Glutamatergic neuron (in vitro differentiated cells): Measurements from ENCODE around the gene OR5B17. TPM values are rescaled to one million over a fixed set of nuclear protein-coding genes. Genes with fewer than 3 reads are reported as not detected.

ENCODE experiments used
- DNase-seq: peaks from one replicate; pipeline ENCODE4 v3.0.0; 2022
- H3K27ac Mint-ChIP-seq: one replicate; pipeline ENCODE4 v1.8.0; 2020; ENCODE audit warnings: mild to moderate bottlenecking, mixed read lengths, inconsistent platforms; ENCODE audit not compliant: unreplicated experiment
- H3K27me3 Mint-ChIP-seq: one replicate; pipeline ENCODE4 v1.8.0; 2020; ENCODE audit warnings: mild to moderate bottlenecking, moderate library complexity, mixed read lengths, inconsistent platforms; ENCODE audit not compliant: unreplicated experiment
- H3K36me3 Mint-ChIP-seq: one replicate; pipeline ENCODE4 v1.8.0; 2020; ENCODE audit warnings: mild to moderate bottlenecking, mixed read lengths, inconsistent platforms; ENCODE audit not compliant: unreplicated experiment
- H3K4me1 Mint-ChIP-seq: one replicate; pipeline ENCODE4 v1.8.0; 2020; ENCODE audit warnings: mild to moderate bottlenecking, low read depth, mixed read lengths, inconsistent platforms; ENCODE audit not compliant: unreplicated experiment
- H3K4me3 Mint-ChIP-seq: one replicate; pipeline ENCODE4 v1.8.0; 2020; ENCODE audit warnings: mild to moderate bottlenecking, mixed read lengths, inconsistent platforms; ENCODE audit not compliant: unreplicated experiment
- H3K9me3 Mint-ChIP-seq: one replicate; pipeline ENCODE4 v1.8.0; 2020; ENCODE audit warnings: mild to moderate bottlenecking, moderate library complexity, mixed read lengths, inconsistent platforms; ENCODE audit not compliant: unreplicated experiment
- total RNA-seq: library from RNA; stranded (reverse); fragmentation: NEBNext Ultra II Directional; extraction: Animal tissue kit (Norgen Biotek cat#: 25700); gene quantifications from one replicate; pipeline ENCODE4 v1.2.1, GENCODE V29; 2021; ENCODE audit not compliant: unreplicated experiment
- TF ChIP-seq, protein P1 (sequence below): fragments of 200-600 bp; sonication (generic); IDR thresholded peaks from one replicate; pipeline ENCODE4 v1.5.0; 2021; ENCODE audit not compliant: partially characterized antibody, unreplicated experiment

Gene OR5B17
- total RNA-seq, 1 donor from 2014 or later, result not detected

DNA sequence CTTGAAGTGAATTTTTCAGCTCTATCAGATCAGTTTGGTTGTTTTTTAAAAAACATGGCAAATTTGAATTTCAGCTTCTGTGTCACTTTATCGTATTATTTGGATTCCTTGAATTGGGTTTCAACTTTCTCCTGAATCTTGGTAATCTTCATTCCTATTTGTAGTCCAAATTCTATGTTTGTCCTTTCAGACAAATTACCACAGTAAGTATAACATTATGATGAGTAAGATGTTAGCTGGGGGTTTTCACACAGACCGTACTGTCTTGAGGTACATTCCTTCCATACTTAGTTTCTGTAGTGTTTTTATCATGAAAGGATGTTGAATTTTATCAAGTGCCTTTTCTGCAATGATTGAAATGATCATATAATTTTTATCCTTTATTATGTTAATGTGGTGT lies 28.0 kb downstream of the OR5B17 start:
- Mint-ChIP-seq H3K9me3 (no peaks in the 10 kb centered on the region), H3K4me3 (no peak overlapping the region), H3K27me3 (no peaks in the 10 kb centered on the region), H3K36me3 (no peaks in the 10 kb centered on the region), H3K4me1 (no peaks in the 10 kb centered on the region), H3K27ac (no peak overlapping the region)
- TF ChIP-seq, protein P1, sequence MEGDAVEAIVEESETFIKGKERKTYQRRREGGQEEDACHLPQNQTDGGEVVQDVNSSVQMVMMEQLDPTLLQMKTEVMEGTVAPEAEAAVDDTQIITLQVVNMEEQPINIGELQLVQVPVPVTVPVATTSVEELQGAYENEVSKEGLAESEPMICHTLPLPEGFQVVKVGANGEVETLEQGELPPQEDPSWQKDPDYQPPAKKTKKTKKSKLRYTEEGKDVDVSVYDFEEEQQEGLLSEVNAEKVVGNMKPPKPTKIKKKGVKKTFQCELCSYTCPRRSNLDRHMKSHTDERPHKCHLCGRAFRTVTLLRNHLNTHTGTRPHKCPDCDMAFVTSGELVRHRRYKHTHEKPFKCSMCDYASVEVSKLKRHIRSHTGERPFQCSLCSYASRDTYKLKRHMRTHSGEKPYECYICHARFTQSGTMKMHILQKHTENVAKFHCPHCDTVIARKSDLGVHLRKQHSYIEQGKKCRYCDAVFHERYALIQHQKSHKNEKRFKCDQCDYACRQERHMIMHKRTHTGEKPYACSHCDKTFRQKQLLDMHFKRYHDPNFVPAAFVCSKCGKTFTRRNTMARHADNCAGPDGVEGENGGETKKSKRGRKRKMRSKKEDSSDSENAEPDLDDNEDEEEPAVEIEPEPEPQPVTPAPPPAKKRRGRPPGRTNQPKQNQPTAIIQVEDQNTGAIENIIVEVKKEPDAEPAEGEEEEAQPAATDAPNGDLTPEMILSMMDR, result no peak
- DNase-seq, result no peak

DNA sequence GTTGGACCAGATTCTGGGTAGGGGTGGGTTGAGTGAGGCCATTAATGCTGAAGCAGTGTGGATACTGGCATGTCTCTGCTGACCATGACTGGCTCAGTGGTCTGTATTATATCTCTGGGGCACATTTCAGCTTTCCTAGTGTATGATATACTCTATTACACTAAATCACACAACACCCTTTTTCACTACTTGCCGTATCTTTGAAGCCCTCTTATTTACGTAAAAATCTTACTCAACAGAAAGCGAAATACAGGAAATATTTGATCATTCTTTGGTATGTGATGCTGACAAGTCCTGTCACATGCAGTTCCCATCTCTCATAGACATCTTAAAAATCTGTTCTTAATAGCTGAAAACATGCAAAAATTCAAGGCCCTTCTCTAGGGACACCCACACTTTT lies 40.3 kb downstream of the OR5B17 start:
- Mint-ChIP-seq H3K27ac (no peak overlapping the region), H3K4me3 (no peak overlapping the region), H3K9me3 (no peaks in the 10 kb centered on the region), H3K27me3 (peaks cover 3% of the 10 kb centered on the region), H3K36me3 (no peaks in the 10 kb centered on the region), H3K4me1 (no peaks in the 10 kb centered on the region)
- TF ChIP-seq, protein P1, result no peak
- no peak for DNase-seq

DNA sequence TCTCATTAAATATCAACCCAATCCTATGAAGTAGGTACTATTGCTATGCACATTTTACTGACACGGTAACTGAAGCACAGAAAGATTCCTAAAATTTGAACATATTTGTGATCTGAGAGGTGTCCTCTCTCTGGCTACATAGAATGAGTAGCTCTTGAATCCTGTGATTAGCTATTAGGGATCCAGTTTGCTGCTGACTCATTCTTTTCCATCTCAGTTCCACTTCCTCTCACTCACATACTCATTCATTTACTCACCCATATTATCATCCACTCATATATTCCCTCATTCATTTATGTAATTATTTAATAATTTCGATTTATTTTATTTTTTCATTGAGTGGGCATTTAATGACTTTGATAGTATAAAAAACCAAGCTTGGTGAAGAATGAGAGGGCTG lies 42.7 kb downstream of the OR5B17 start:
- no peak overlapping the region for H3K27ac Mint-ChIP-seq
- no peaks in the 10 kb centered on the region for H3K27me3 Mint-ChIP-seq
- DNase-seq, result no peak
- peaks cover 2% of the 10 kb centered on the region for H3K9me3 Mint-ChIP-seq
- TF ChIP-seq, protein P1, result no peak
- no peaks in the 10 kb centered on the region for H3K4me1 Mint-ChIP-seq
- H3K4me3 Mint-ChIP-seq, result no peak overlapping the region
- no peaks in the 10 kb centered on the region for H3K36me3 Mint-ChIP-seq

Other genes with a start within 250 kb of the OR5B17 start
- not detected for gene OR9I1, start 233.5 kb downstream of the OR5B17 start, total RNA-seq
- not detected for gene OR9Q2, start 170.0 kb downstream of the OR5B17 start, total RNA-seq
- not detected for gene OR1S2, start 154.9 kb downstream of the OR5B17 start, total RNA-seq
- not detected for gene OR1S1, start 146.3 kb downstream of the OR5B17 start, total RNA-seq
- not detected for gene OR10Q1, start 130.2 kb downstream of the OR5B17 start, total RNA-seq
- gene OR10W1, start 90.8 kb downstream of the OR5B17 start, total RNA-seq, result not detected
- gene OR5B3, start 47.8 kb upstream of the OR5B17 start, total RNA-seq, result not detected
- gene OR5B2, start 69.1 kb upstream of the OR5B17 start, total RNA-seq, result not detected
- gene OR5B12, start 83.2 kb upstream of the OR5B17 start, total RNA-seq, result not detected
- not detected for gene OR5B21, start 149.0 kb upstream of the OR5B17 start, total RNA-seq
- 3.8 TPM for gene LPXN, start 216.8 kb upstream of the OR5B17 start, total RNA-seq
- gene ZFP91, start 220.0 kb upstream of the OR5B17 start, total RNA-seq, result 44.3 TPM